ENCODE measurements around the gene CTNNA1.

DNA sequence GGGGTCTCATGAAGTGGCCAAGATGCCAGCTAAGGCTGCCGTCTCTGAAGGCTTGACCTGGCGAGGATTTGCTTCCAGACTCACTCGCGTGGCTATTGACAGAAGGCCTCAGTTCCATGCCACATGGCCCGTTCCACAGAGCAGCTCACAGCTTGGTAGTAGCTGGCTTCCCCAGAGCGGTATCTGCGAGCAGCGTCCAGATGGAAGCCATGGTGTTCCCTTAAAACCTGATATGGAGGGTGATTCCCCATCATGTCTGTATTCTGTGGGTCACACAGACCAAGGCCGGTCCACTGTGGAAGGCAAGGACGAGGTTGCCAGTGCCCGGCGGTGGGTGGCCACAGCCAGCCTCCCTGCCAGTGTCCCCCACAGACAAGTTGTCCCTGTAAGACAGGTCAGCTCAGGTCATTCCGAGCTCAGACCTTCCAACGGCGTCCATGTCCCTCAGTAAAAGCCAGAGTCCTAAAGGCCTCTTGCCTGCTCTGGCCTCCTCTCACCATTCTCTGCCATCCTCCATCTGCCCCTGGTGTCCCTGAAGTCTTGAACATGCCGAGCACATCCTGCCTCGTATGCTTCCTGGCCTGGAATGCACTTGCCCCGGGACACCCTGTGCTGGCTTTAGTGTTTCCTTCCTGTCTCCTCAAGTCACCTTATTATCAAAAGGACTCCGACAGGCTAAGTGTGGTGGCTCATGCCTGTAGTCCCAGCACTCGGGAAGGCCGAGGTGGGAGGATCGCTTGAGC, 183.2 kb downstream of the CTNNA1 start:
- TF ChIP-seq, protein P1, sequence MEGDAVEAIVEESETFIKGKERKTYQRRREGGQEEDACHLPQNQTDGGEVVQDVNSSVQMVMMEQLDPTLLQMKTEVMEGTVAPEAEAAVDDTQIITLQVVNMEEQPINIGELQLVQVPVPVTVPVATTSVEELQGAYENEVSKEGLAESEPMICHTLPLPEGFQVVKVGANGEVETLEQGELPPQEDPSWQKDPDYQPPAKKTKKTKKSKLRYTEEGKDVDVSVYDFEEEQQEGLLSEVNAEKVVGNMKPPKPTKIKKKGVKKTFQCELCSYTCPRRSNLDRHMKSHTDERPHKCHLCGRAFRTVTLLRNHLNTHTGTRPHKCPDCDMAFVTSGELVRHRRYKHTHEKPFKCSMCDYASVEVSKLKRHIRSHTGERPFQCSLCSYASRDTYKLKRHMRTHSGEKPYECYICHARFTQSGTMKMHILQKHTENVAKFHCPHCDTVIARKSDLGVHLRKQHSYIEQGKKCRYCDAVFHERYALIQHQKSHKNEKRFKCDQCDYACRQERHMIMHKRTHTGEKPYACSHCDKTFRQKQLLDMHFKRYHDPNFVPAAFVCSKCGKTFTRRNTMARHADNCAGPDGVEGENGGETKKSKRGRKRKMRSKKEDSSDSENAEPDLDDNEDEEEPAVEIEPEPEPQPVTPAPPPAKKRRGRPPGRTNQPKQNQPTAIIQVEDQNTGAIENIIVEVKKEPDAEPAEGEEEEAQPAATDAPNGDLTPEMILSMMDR (IDR thresholded peaks at IDR 0.05) = no peak
- TF ChIP-seq POLR2A (IDR thresholded peaks at IDR 0.05) (no peak), POLR2AphosphoS5 (IDR thresholded peaks at IDR 0.05; ENCODE audit: insufficient read depth in 1 of 2, low read depth in 1 of 2) (peak in 1 of 2 donors; percentile 29)
